Liver (tissue), 9 donors: ENCODE measurements around the gene PAK2. TPM values are rescaled to one million over a fixed set of nuclear protein-coding genes. Genes with fewer than 3 reads are reported as not detected.

Experiments
- DNase-seq: peaks from one replicate; pipeline ENCODE4 v3.0.0-alpha.2; 2017; ENCODE audit warnings: low spot score
- H3K27ac ChIP-seq, 2 donors: one replicate each; pipeline ENCODE4 v1.7.0; 2013; ENCODE audit warnings: inconsistent platforms in 2 of 2, low read length in 2 of 2, control low read depth in 1 of 2, low read depth in 1 of 2, mild to moderate bottlenecking in 1 of 2
- H3K27me3 ChIP-seq, 4 donors: one replicate each; pipeline versions ENCODE4 v1.6.1 to v1.7.0; 2013; ENCODE audit warnings: low read length in 3 of 4, inconsistent platforms in 1 of 4, mild to moderate bottlenecking in 1 of 4, moderate library complexity in 1 of 4; ENCODE audit not compliant: control insufficient read depth in 4 of 4, insufficient read depth in 4 of 4
- H3K36me3 ChIP-seq, 4 donors: one replicate each; pipeline versions ENCODE4 v1.6.1 to v1.7.0; 2013; ENCODE audit warnings: low read length in 3 of 4, mild to moderate bottlenecking in 3 of 4, low read depth in 1 of 4, moderate library complexity in 1 of 4; ENCODE audit not compliant: control insufficient read depth in 4 of 4, insufficient read depth in 3 of 4
- H3K4me1 ChIP-seq, 4 donors: one replicate each; pipeline versions ENCODE4 v1.6.1 to v1.7.0; 2013; ENCODE audit warnings: low read length in 3 of 4, mild to moderate bottlenecking in 3 of 4, moderate library complexity in 1 of 4; ENCODE audit not compliant: control insufficient read depth in 4 of 4, insufficient read depth in 4 of 4
- H3K4me3 ChIP-seq, 3 donors: one replicate each; pipeline versions ENCODE4 v1.6.1 to v1.7.0; 2013; ENCODE audit warnings: low read length in 3 of 3, control low read depth in 1 of 3, low read depth in 1 of 3, mild to moderate bottlenecking in 1 of 3
- H3K9ac ChIP-seq, 2 donors: one replicate each; pipeline ENCODE4 v1.7.0; 2013; ENCODE audit warnings: low read length in 2 of 2, mild to moderate bottlenecking in 2 of 2, moderate library complexity in 2 of 2, control low read depth in 1 of 2, low read depth in 1 of 2
- H3K9me3 ChIP-seq, 4 donors: one replicate each; pipeline versions ENCODE4 v1.6.1 to v1.7.0; 2013; ENCODE audit warnings: low read length in 3 of 4; ENCODE audit not compliant: control insufficient read depth in 4 of 4
- ATF3 ChIP-seq: IDR thresholded peaks from 2 replicates; pipeline ENCODE4 v1.6.1; 2016; ENCODE audit warnings: antibody characterized with exemption
- CTCF ChIP-seq: fragments of 150-350 bp; IDR thresholded peaks from 2 replicates; pipeline ENCODE4 v1.5.1; 2017; ENCODE audit warnings: improper control_type of control experiment, low read depth, low read length; ENCODE audit not compliant: missing input control
- EGR1 ChIP-seq, 2 donors: IDR thresholded peaks; 2 replicates each; pipeline ENCODE4 v1.6.1; 2016 to 2018; ENCODE audit warnings: antibody characterized with exemption in 2 of 2, low read depth in 2 of 2
- FOXA1 ChIP-seq: IDR thresholded peaks from 2 replicates; pipeline ENCODE4 v1.6.1; 2016; ENCODE audit warnings: antibody characterized with exemption
- FOXA2 ChIP-seq: IDR thresholded peaks from 2 replicates; pipeline ENCODE4 v1.6.1; 2016; ENCODE audit warnings: antibody characterized with exemption
- GABPA ChIP-seq, 2 donors: IDR thresholded peaks in 1 of 2; conservative IDR thresholded peaks in 1 of 2; 2 replicates each; pipeline ENCODE4 v1.6.1; 2016; ENCODE audit warnings: antibody characterized with exemption in 2 of 2, mild to moderate bottlenecking in 1 of 2, moderate library complexity in 1 of 2
- HNF4G ChIP-seq: IDR thresholded peaks from 2 replicates; pipeline ENCODE4 v1.6.1; 2016; ENCODE audit warnings: antibody characterized with exemption
- MAX ChIP-seq: IDR thresholded peaks from 2 replicates; pipeline ENCODE4 v1.6.1; 2016; ENCODE audit warnings: antibody characterized with exemption
- NR2F2 ChIP-seq: IDR thresholded peaks from 2 replicates; pipeline ENCODE4 v1.6.1; 2016; ENCODE audit warnings: antibody characterized with exemption
- RAD21 ChIP-seq, 2 donors: IDR thresholded peaks; 2 replicates each; pipeline ENCODE4 v1.6.1; 2016; ENCODE audit warnings: antibody characterized with exemption in 2 of 2, mild to moderate bottlenecking in 2 of 2
- RXRA ChIP-seq, 2 donors: IDR thresholded peaks; 2 replicates each; pipeline ENCODE4 v1.6.1; 2017 to 2018; ENCODE audit warnings: antibody characterized with exemption in 2 of 2, mild to moderate bottlenecking in 1 of 2
- SP1 ChIP-seq: IDR thresholded peaks from 2 replicates; pipeline ENCODE4 v1.6.1; 2018; ENCODE audit warnings: antibody characterized with exemption, mild to moderate bottlenecking
- TAF1 ChIP-seq: conservative IDR thresholded peaks from 2 replicates; pipeline ENCODE4 v1.6.1; 2016; ENCODE audit warnings: antibody characterized with exemption, mild to moderate bottlenecking
- YY1 ChIP-seq: IDR thresholded peaks from 2 replicates; pipeline ENCODE4 v1.6.1; 2016; ENCODE audit warnings: antibody characterized with exemption, mild to moderate bottlenecking
- ZBTB33 ChIP-seq: IDR thresholded peaks from 2 replicates; pipeline ENCODE4 v1.6.1; 2016; ENCODE audit warnings: antibody characterized with exemption
- WGBS: extraction: QIAGEN DNeasy Blood & Tissue Kit; methylation state at CpG from one replicate; pipeline ENCODE4 v1.1.7; 2013; 5-methylcytosine and 5-hydroxymethylcytosine counted together
- polyA plus RNA-seq, 2 donors: library from polyadenylated mRNA; stranded (reverse) in 1 of 2; unstranded in 1 of 2; fragments of 200-250 nt in 1 of 2; fragments of >200 nt in 1 of 2; fragmentation: Nextera tagmentation in 1 of 2; extraction: Ambion mirVana in 1 of 2; gene quantifications; one replicate each; pipeline versions ENCODE4 v1.2.1 to v1.2.3, GENCODE V29; 2013 to 2015
- total RNA-seq, 2 donors: library from RNA; depleted of rRNA; stranded (reverse); fragments of >200 nt; gene quantifications; one replicate each; pipeline ENCODE4 v1.2.3, GENCODE V29; 2014
- donor health status: healthy.
- donor health status: healthy.
- donor health status: healthy.
- donor health status: healthy.
- donor health status: healthy.

PAK2 gene
- total and polyA plus RNA-seq, 4 donors = 16.0 to 44.3 (median 24.9) TPM

GRCh38 chr3:196754091-196754981, 14.7 kb downstream of the PAK2 start:
- no peaks in the 10 kb centered on the region for H3K27me3 ChIP-seq
- 79% methylated on average over 9 of the region's 9 CpGs for WGBS
- H3K4me3 ChIP-seq = no peak overlapping the region
- no peak overlapping the region for H3K27ac ChIP-seq
- peaks cover 0 to 3% (median 2%) of the 10 kb centered on the region in 4 donors for H3K36me3 ChIP-seq
- no peak overlapping the region for H3K9ac ChIP-seq
- TF ChIP-seq ZBTB33 = no peak
- TF ChIP-seq FOXA1 = no peak
- no peak for TF ChIP-seq RAD21 (IDR thresholded peaks at IDR 0.05)
- TF ChIP-seq CTCF = no peak
- no peak for TF ChIP-seq MAX
- TF ChIP-seq FOXA2 = no peak
- no peak for TF ChIP-seq YY1
- no peak for TF ChIP-seq HNF4G
- TF ChIP-seq SP1 = no peak
- peaks cover 3 to 8% (median 5%) of the 10 kb centered on the region in 4 donors for H3K9me3 ChIP-seq
- no peak for DNase-seq
- peaks cover 0 to 2% (median 0%) of the 10 kb centered on the region in 4 donors for H3K4me1 ChIP-seq

- no peak for DNase-seq
- H3K27me3 ChIP-seq = no peaks in the 10 kb centered on the region
- peaks cover 0 to 2% (median 0%) of the 10 kb centered on the region in 4 donors for H3K4me1 ChIP-seq
- H3K36me3 ChIP-seq = peaks cover 0 to 3% (median 1%) of the 10 kb centered on the region in 4 donors
- no peak overlapping the region for H3K4me3 ChIP-seq
- no peak overlapping the region for H3K9ac ChIP-seq
- peaks cover 3 to 8% (median 5%) of the 10 kb centered on the region in 4 donors for H3K9me3 ChIP-seq
- 98% methylated on average over 4 of the region's 4 CpGs for WGBS
- H3K27ac ChIP-seq = no peak overlapping the region
- TF ChIP-seq TAF1 = no peak
- TF ChIP-seq FOXA1 = no peak
- TF ChIP-seq EGR1 (IDR thresholded peaks at IDR 0.05; ENCODE audit: low read depth in 2 of 2) = no peak
- TF ChIP-seq NR2F2 = no peak
- no peak for TF ChIP-seq CTCF
- TF ChIP-seq MAX = no peak
- no peak for TF ChIP-seq SP1
- TF ChIP-seq ZBTB33 = no peak
- TF ChIP-seq HNF4G = no peak
- no peak for TF ChIP-seq ATF3
- TF ChIP-seq GABPA (IDR thresholded peaks at IDR 0.05 in 1 of 2, conservative IDR thresholded peaks at IDR 0.05 in 1 of 2) = no peak
- TF ChIP-seq RXRA (IDR thresholded peaks at IDR 0.05) = no peak
Measured at GRCh38 chr3:196756732-196757131, 17.1 kb downstream of the PAK2 start.
